Spleen (tissue), 7 donors: Measurements from ENCODE around the gene ADAMTS3.

Source experiments
- CTCF ChIP-seq, 11 experiments: fragments of 200-600 bp in 7 of 11; fragments of 450-650 bp in 4 of 11; sonication (generic) in 4 of 11; IDR thresholded peaks in 8 of 11; conservative IDR thresholded peaks in 3 of 11; 1 replicate in 7 of 11; 2 replicates in 4 of 11; pipeline versions ENCODE4 v1.4.0 to v1.8.0; 2016 to 2021; ENCODE audit warnings: antibody characterized with exemption in 11 of 11, inconsistent platforms in 4 of 11, mild to moderate bottlenecking in 1 of 11
- POLR2A ChIP-seq, 3 donors: fragments of 450-650 bp; IDR thresholded peaks; one replicate each; pipeline ENCODE4 v1.5.1; 2017; ENCODE audit warnings: antibody characterized with exemption in 3 of 3, mild to moderate bottlenecking in 1 of 3
- donor health status: DM: no; HTN: no; CAD: no; lungs with moderate emphysema.
- donor health status: DM: no; HTN: no; CAD: no.
- donor health status: DM: no; HTN: no; CAD: no.

GRCh38 chr4:72378901-72379300 is 190.1 kb downstream of the ADAMTS3 start:
- TF ChIP-seq CTCF (IDR thresholded peaks at IDR 0.05 in 8 of 11, conservative IDR thresholded peaks at IDR 0.05 in 3 of 11): no peak
- no peak for TF ChIP-seq POLR2A (IDR thresholded peaks at IDR 0.05)
